Measurements from ENCODE around the gene GAS2L1.

Gene GAS2L1

GRCh38 chr22:29284196-29284595, 22.3 kb upstream of the GAS2L1 start:
- Histone ChIP-seq H3K4me1 (no peaks in the 10 kb centered on the region), H3K27me3 (no peaks in the 10 kb centered on the region), H3K9me3 (no peaks in the 10 kb centered on the region), H3K27ac (no peak overlapping the region), H3K36me3 (peaks cover 92 to 100% (median 95%) of the 10 kb centered on the region in 3 donors), H3K4me3 (no peak overlapping the region)
- DNase-seq: no peak
- intact Hi-C loops (cut with DNase I; ENCODE audit: low total_unique reads): no loop called here
- no peak for TF ChIP-seq CTCF (IDR thresholded peaks at IDR 0.05)

GRCh38 chr22:29288837-29289236, 17.6 kb upstream of the GAS2L1 start:
- intact Hi-C loops (cut with DNase I; ENCODE audit: low total_unique reads): no loop called here
- Histone ChIP-seq H3K9me3 (no peaks in the 10 kb centered on the region), H3K4me3 (no peak overlapping the region), H3K27ac (no peak overlapping the region), H3K4me1 (no peaks in the 10 kb centered on the region), H3K27me3 (no peaks in the 10 kb centered on the region), H3K36me3 (peaks cover 93 to 98% (median 97%) of the 10 kb centered on the region in 3 donors)
- DNase-seq: no peak
- TF ChIP-seq CTCF (IDR thresholded peaks at IDR 0.05): no peak

GRCh38 chr22:29290061-29290460, 16.4 kb upstream of the GAS2L1 start:
- Histone ChIP-seq H3K27me3 (no peaks in the 10 kb centered on the region), H3K4me3 (no peak overlapping the region), H3K27ac (no peak overlapping the region), H3K4me1 (no peaks in the 10 kb centered on the region), H3K36me3 (peaks cover 93 to 98% (median 97%) of the 10 kb centered on the region in 3 donors), H3K9me3 (no peaks in the 10 kb centered on the region)
- no peak for TF ChIP-seq CTCF (IDR thresholded peaks at IDR 0.05)
- DNase-seq: no peak
- intact Hi-C loops (cut with DNase I; ENCODE audit: low total_unique reads): no loop called here

GRCh38 chr22:29291215-29291614, 15.2 kb upstream of the GAS2L1 start:
- no peak for DNase-seq
- no peaks in the 10 kb centered on the region for H3K9me3 ChIP-seq
- TF ChIP-seq CTCF (IDR thresholded peaks at IDR 0.05): no peak
- peaks cover 93 to 98% (median 97%) of the 10 kb centered on the region in 3 donors for H3K36me3 ChIP-seq
- intact Hi-C loops (cut with DNase I; ENCODE audit: low total_unique reads): no loop called here
- H3K4me1 ChIP-seq: no peaks in the 10 kb centered on the region
- H3K27ac ChIP-seq: no peak overlapping the region
- H3K27me3 ChIP-seq: no peaks in the 10 kb centered on the region
- no peak overlapping the region for H3K4me3 ChIP-seq

- intact Hi-C loops (cut with DNase I; ENCODE audit: low total_unique reads): no loop called here
- Histone ChIP-seq H3K27me3 (no peaks in the 10 kb centered on the region), H3K4me3 (no peak overlapping the region), H3K4me1 (no peaks in the 10 kb centered on the region), H3K27ac (no peak overlapping the region), H3K9me3 (no peaks in the 10 kb centered on the region), H3K36me3 (peaks cover 93 to 98% (median 97%) of the 10 kb centered on the region in 3 donors)
- TF ChIP-seq CTCF (IDR thresholded peaks at IDR 0.05): no peak
- no peak for DNase-seq
Measured at GRCh38 chr22:29292379-29292778, 14.1 kb upstream of the GAS2L1 start.

- DNase-seq: no peak
- Histone ChIP-seq H3K4me3 (no peak overlapping the region), H3K27me3 (no peaks in the 10 kb centered on the region), H3K36me3 (peaks cover 70 to 78% (median 74%) of the 10 kb centered on the region in 3 donors), H3K27ac (no peak overlapping the region), H3K4me1 (peaks cover 0 to 19% (median 12%) of the 10 kb centered on the region in 4 donors), H3K9me3 (no peaks in the 10 kb centered on the region)
- no peak for TF ChIP-seq CTCF (IDR thresholded peaks at IDR 0.05)
- intact Hi-C loops (cut with DNase I; ENCODE audit: low total_unique reads): no loop called here
Measured at GRCh38 chr22:29298641-29299040, 7.8 kb upstream of the GAS2L1 start.

All from tibial artery (tissue), 4 donors.